Fibroblast of gingiva (primary cell): ENCODE measurements around the gene PKMYT1.

Experiments
- DNase-seq: peaks from one replicate; pipeline ENCODE4 v3.0.0-alpha.2; 2011; ENCODE audit warnings: low read depth

The PKMYT1 gene

GRCh38 chr16:2973093-2973492 lies 7.2 kb downstream of the PKMYT1 start:
- DNase-seq = no peak

GRCh38 chr16:2971985-2972784 lies 8.1 kb downstream of the PKMYT1 start:
- DNase-seq = no peak

- DNase-seq = no peak
Observed at GRCh38 chr16:2971134-2971984, 8.9 kb downstream of the PKMYT1 start.

- DNase-seq = no peak
Observed at GRCh38 chr16:2970563-2970962, 9.7 kb downstream of the PKMYT1 start.

- DNase-seq = peak; percentile 33
Observed at GRCh38 chr16:2969545-2970521, 10.4 kb downstream of the PKMYT1 start.

- peak; percentile 79 for DNase-seq
Observed at GRCh38 chr16:2968738-2969544, 11.3 kb downstream of the PKMYT1 start, which contains the start of gene PAQR4. PAQR4 (plus strand) TSS chr16:2969348; CDS start chr16:2969675, 327 bp downstream.

GRCh38 chr16:2968368-2968737 lies 11.9 kb downstream of the PKMYT1 start:
- DNase-seq = no peak

- no peak for DNase-seq
Observed at GRCh38 chr16:2967721-2968161, 12.5 kb downstream of the PKMYT1 start.

- DNase-seq = no peak
Observed at GRCh38 chr16:2967211-2967631, 13.0 kb downstream of the PKMYT1 start.

- no peak for DNase-seq
Observed at GRCh38 chr16:2966808-2967191, 13.4 kb downstream of the PKMYT1 start.

GRCh38 chr16:2966043-2966807 lies 14.0 kb downstream of the PKMYT1 start:
- no peak for DNase-seq

GRCh38 chr16:2964475-2965336 lies 15.5 kb downstream of the PKMYT1 start:
- no peak for DNase-seq

- no peak for DNase-seq
Observed at GRCh38 chr16:2963723-2964474, 16.3 kb downstream of the PKMYT1 start, which contains the start of gene KREMEN2. KREMEN2 (plus strand) TSS chr16:2964275; CDS start chr16:2964521, 246 bp downstream.

GRCh38 chr16:2963074-2963722 lies 17.0 kb downstream of the PKMYT1 start:
- no peak for DNase-seq

- DNase-seq = no peak
Observed at GRCh38 chr16:2962334-2963073, 17.7 kb downstream of the PKMYT1 start.

GRCh38 chr16:2960183-2961010 lies 19.8 kb downstream of the PKMYT1 start:
- DNase-seq = no peak
